GM21526 (cell line): Measurements from ENCODE around the gene SKOR2.
"Not testable (repeated sequence)": the region's sequence is repeated elsewhere in the genome, so short reads cannot be mapped to it uniquely, and the experiment has no call there.

Experiments
- ATAC-seq: cut with Tn5 transposase; IDR thresholded peaks from one replicate; pipeline ENCODE4 v1.9.1; 2021; ENCODE audit warnings: moderate library complexity; ENCODE audit not compliant: unreplicated experiment, low FRiP score

SKOR2 gene

DNA sequence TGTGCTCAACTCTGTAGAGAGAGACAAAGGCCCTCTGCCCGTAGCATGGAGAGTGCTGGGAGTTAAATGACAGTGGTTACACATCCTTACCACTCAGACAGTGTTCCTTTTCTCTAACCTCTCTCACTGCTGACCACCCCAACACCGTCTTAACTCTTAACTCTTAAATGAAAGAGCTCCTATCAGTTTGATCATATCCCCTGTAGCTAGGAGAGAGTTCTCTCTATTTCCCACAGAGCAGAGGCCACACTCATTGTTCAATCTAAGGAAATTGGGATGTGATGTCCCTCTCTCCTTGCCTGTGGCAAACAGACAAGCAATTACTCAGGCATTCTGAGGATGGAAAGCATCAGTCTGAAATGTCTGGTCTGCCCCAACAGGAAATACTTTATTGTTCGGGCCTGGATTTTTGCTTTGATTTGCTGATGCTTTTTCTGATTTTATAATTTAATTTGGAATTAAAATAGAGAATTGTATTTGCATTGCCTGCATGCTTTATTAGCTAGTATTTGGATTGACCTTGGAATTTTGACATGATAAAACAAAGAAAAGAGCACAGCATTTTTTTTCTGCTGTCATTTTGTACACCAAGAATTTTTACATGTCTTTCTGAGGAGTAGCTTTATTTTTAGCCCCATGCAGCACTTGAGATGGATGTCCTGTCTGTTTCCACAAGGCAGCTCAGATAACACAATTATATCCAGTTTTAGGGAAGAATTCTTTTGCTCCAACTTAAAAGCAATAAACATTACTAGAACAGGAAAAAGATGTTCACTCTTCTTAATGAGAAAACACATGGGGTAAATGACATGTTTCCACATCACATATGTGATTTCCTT lies 47.6 kb downstream of the SKOR2 start:
- ATAC-seq = no peak

DNA sequence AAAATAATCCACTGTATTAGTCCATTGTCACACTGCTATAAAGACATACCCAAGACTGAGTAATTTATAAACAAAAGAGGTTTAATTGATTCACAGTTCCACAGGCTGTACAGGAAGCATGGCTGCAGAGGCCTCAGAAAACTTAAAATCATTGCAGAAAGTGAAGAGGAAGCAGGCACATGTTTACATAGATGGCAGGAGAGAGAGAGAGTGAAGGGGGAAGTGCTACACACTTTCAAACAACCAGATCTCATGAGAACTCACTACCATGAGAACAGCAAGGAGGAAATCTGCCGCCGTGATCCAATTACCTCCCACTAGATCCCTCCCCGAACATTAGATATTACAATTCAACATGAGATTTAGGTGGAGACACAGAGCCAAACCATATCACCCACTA lies 55.5 kb downstream of the SKOR2 start:
- not testable (repeated sequence) for ATAC-seq

DNA sequence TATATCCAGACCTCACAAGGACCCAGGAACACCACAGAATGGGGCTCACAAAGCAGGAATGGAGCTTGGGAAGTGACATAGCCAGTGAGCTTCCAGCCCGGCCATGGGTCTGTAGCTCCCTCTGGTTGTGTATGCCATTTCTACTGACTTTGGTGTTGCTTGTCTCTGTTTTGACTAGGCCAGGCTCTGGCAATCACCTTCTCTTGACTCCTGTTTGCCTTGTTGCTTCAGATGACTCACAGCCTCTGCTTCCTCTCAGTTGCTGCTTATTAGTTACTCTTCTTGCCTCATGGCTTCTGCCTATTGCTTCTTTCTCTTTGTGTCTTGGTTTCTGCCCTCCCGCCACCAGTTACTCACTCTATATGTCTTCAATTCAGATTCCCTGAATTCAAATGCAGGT lies 59.5 kb downstream of the SKOR2 start:
- ATAC-seq = no peak

DNA sequence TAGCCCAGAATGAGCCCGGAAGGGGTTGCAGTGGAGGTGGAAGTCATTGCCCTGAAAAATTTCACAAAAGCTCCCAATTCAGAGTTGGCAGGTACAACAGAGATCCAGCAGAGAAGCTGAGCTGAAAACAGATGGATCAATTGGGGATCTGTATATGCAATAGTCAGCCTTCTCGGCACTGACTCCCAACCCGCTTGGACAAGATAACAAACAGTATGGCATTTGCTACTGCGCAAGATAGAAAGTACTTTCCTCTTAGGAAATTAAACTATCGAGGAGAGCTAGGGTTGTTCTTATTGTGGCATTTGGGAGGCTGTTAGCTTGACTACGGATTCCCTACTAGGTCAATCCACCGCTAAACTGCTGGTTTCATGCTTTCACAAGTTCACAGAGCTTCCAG lies 63.7 kb downstream of the SKOR2 start:
- no peak for ATAC-seq

DNA sequence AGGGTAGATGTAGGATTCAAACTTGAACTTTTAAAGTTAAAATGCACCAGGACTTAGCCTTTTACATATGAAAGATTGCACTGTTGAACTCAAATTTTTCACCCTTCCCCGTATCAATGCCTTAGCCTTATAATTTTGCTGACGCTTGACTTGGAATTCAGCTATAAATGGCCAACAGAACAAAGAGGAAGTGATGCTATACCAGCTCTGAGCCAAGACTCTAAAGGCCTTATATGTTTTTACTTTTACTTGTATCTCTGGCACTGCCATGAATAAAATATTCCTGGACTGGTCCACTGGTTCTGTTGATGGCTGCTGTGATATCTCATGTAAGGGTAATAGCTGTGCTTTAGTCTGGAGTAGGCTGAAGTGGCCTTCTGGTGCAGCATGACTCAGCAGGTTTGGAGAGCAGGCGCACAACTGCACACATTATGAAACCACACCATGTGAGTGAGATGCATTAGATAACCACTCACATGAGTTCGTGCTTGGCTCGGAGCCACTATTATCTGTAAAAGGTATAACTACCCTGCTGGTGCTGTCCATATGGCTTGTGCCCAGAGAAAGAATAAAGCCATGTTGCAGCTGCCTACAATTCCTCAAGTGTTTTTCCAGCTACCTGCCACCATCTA lies 66.9 kb downstream of the SKOR2 start:
- no peak for ATAC-seq

DNA sequence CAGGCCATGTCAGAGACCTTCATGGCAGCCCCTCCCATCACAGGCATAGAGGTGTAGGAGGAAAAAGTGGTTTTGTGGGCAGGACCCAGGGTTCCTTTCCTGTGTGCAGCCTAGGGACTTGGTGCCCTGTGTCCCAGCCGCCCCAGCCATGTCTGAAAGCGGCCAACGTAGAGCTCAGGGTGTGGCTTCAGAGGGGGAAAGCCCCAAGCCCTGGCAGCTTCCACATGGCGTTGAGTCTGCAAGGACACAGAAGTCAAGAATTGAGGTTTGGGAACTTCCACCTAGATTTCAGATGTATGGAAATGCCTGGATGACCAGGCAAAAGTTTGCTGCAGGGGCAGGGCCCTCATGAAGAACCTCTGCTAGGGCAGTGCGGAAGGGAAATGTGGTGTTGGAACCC lies 69.3 kb downstream of the SKOR2 start:
- not testable (repeated sequence) for ATAC-seq

DNA sequence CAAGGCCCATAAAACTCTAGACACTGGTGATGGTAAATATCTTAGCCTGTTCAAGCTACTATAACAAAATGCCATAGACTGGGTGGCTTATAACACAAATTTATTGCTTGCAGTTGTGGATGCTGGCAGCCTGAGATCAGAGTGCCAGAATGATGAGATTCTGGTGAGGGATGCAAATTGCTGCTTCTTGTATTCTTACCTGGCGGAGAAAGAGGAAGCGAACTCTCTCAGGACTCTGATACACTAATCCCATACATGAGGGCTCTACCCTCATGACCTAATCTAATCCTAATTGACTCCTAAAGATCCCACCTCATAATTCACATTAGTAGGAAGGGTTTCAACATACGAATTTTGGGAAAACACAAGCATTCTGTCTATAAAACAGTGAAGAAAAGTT lies 70.7 kb downstream of the SKOR2 start:
- peak; percentile 53 for ATAC-seq

DNA sequence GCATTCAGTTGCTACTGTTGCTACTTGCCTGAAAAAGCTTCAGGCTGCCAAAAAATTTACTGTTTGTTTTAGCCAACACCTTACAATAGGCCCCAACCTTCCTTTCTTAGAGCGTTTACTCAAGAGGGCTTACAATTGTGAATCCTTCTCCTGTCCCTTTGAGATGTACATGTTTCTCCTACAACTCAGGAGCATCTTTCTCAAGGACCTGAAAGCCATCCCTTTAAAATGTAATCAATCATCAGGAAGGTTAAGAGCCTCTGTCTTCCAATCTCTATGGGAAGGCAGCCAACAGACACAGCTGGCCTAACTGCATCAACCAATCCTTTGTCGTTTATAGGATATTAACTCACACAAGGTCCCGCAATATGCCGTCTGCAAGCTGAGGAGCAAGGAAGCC lies 71.9 kb downstream of the SKOR2 start:
- ATAC-seq = no peak

DNA sequence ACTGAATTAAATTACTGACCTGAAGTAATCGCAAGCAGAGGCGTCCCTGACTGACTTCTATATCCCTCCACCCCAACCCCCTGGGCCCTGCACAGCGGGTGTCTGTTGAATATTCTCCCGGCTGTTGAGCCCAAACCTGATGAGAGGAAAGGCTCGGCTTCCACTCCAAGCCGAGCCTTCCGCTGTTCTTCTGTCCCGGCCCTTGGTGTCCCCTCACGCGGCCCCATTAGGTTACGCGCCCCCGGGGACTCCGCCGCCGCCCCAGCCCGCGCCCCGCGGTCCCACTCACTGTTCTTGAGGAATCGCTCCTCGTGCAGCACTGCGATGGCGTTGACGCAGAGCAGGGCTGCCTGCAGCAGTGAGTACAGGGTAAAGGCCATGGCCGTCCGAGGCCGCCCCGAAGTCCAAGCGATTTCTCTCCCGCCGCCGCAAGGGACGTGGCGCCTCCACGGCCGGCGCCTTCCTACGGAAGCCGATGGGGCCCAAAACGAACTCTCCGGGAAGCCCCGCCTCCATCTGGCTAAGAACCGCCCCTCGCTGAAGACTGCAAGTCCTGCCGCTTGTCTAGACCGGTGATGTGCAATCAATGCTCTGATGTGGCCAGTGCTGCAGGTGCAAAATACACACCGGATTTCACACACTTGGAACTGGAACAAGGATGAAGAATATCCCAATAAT lies 75.4 kb downstream of the SKOR2 start, which contains the start of gene IER3IP1:
IER3IP1 (minus strand) TSS at position 467 of the 678 bp plus-strand sequence; CDS start at position 380, 87 bp downstream.
- ATAC-seq = peak; percentile 76

DNA sequence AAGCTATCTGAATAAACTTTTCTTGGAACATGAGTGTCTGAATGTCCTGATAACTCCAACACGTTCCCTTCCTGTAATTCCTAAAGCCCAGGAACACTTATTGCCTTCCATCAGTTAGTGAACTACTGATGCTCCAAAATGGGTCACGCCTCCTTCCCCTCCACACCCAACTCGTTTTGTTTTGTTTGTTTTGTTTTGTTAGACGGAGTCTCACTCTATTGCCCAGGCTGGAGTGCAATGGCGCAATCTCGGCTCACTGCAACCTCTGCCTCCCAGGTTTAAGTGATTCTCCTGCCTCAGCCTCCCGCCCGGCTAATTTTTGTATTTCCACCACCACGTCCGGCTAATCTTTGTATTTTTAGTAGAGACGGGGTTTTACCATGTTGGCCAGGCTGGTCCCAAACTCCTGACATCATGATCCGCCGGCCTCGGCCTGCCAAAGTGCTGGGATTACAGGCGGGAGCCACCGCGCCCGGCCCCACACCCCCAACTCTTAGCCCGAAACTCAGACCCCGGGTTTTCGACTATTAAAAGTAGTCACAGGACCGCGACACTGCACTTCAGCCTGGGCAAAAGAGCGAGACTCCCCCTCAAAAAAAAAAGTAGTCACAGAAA lies 76.1 kb downstream of the SKOR2 start:
- ATAC-seq = peak; percentile 20

DNA sequence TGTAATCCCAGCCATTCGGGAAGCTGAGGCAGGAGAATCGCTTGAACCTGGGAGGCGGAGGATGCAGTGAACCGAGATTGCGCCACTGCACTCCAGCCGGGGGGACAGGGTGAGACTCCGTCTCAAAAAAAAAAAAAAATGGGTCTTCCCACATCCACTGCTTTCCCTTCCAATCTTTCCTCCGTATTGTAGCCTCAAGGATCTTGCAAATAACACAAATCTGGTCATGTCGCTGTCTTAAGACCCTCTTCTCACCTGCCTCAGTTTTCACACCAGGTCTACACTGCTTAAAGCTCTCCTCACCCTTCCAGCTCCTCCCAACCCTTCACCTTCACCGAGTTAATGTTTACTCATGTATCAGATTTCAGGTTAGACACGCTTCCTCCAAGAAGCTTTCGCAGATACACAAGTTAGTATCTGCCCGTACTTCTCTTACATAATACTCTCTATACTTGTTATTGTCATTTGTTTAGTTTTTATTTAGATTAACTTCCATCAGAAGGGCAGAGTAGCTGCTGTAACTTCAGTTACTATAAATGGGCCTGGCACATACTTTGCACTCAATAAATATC lies 76.8 kb downstream of the SKOR2 start:
- no peak for ATAC-seq

DNA sequence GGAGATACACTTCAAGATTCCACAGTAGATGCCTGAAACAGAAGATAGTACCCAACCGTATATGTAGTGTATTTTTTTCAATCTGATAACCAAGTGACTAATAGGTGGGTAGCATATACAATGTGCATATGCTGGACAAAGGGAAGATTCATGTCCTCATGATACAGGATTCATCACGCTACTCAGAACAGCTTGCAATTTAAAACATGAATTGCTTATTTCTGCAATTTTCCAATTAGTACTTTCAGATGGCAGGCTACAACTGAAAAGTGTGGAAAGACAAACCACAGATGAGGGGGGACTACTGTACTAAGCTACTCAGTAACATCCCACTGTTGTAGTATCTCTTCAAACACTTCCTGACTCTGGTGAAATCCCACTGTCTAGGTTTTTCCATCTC lies 79.0 kb downstream of the SKOR2 start:
- ATAC-seq = no peak

DNA sequence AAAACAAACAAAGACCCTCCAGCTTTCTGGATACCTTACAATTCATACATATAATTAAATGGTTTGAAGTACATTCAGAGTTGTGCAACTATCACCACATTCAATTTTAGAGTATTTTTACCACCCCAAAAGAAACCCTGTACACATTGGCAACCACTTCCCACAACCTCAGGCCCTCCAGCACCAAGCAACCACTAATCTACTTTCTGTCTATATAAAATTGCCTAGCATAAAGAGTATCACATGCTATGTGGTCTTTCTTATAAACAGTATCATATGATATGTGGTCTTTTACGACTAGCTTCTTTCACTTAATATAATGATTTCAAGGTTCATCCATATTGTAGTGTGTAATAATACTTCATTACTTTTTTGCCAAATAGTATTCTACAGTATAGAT lies 82.5 kb downstream of the SKOR2 start:
- no peak for ATAC-seq

DNA sequence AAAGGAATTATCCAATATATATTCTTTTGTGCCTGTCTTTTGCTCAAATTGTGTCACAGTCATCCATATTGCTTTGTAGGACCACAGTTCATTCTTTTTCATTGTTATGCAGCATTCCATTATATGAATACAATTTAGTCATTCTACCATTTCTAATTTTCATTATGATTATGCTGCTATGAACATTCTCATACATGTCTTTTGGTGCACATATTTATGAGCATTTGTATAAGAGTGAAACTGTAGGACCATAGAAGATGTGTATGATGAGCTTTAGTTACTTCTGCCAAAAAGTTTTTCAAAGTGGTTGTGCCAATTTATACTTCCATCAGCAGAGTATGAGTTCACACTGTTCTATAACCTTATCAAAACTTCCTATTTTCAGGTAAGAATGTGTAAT lies 83.0 kb downstream of the SKOR2 start:
- ATAC-seq = no peak

DNA sequence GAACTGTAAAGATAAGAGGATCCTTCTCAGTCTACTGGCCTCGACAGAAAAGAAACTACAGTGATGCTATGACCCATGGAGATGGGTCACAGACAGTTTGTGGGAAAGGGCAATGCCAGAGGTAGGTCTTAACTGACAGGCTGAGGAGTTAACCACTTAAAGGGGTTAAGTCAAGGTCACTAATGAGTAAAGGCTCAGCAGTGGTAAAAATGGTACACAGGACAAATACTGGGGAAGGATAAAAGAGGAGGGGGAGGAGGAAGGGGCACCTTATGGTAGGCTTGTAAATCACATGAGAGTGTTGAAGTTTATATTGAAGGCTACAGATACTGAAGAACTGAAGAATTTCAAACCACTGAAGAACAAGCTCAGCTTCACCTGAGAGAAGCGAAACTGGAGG lies 85.2 kb downstream of the SKOR2 start:
- ATAC-seq = no peak

DNA sequence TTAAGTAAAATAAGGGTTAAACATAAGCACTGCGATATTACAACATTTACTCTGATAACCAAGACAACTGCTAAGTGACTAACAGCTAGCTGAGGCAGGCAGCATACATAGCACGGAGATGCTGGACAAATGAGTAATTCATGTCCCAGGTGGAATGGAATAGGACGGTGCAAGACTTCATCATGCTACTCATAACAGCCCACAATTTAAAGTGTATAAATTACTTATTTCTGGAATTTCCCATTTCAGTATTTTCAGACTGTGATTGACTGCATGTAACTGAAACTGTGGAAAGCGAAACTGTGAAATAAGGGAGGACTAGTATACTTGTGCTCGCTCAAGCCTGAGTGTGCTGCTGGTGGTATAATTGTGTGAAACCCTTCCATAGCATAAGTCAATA lies 88.2 kb downstream of the SKOR2 start:
- ATAC-seq = peak; percentile 77

DNA sequence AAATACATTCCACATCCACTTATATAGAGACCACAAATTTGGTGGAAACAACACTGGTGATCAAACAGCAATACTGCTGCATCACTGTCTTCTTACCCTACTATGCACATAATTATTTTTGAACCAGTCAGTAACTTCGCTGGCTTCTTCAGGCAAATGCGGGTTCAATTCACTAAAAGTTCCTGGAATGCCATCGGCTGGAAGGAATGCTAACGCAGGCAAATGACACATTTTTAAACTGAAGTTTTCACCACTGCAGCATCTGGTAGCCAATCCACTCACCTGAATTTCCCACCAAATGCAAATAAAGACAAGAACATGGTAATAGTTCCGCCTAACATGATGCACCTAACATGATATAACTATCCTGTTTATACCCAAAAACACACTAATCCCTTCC lies 91.2 kb downstream of the SKOR2 start:
- ATAC-seq = no peak

DNA sequence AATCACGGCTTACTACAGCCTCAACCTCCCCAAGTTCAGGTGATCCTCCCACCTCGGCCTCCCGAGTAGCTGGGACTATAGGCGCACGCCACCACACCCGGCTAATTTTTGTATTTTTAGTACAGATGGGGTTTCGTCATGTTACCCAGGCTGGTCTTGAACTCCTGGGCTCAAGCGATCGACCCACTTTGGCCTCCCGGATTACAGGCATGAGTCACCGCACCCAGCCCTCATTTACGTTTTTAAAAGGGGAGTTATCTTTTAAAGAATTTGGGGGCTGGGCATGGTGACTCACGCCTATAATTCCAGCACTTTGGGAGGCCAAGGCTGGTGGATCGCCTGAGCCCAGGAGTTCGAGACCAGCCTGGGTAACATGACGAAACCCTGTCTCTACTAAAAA lies 93.1 kb downstream of the SKOR2 start:
- ATAC-seq = not testable (repeated sequence)
